ENCODE results near the gene TRAPPC3L. TPM values are rescaled to one million over a fixed set of nuclear protein-coding genes. Genes with fewer than 3 reads are reported as not detected.
"Not testable (repeated sequence)": the region's sequence is repeated elsewhere in the genome, so short reads cannot be mapped to it uniquely, and the experiment has no call there.

Gene TRAPPC3L
- total and polyA plus RNA-seq, 5 donors from 2014 or later = 0.37 TPM; not detected in 4

DNA sequence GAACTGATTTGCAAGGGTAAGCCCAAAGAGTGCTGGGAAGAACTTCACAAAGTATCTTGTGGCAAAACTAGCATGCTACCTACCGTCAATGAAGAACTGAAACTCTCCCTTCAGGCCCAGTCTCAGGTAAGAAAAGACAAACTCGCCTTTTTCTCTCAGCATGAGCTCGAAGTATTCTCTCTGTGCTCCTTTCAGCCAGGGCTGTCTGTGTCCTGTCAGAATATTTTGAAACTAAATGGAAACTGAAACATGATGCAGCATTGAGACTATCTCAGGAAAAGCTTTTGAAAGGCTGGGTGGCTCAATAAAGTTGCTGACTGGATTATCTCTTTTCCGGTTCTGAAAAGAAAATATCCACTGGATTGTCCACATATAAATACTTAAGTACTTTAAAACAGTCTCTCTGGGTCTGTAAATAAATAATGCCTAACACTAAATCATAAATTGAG is 33.3 kb downstream of the TRAPPC3L start:
- Histone ChIP-seq H3K4me3 (ENCODE audit: low read depth, low read length) (no peak overlapping the region), H3K9me3 (ENCODE audit: control insufficient read depth in 2 of 2, low read length in 2 of 2) (no peaks in the 10 kb centered on the region), H3K27me3 (ENCODE audit: control insufficient read depth, insufficient read depth, low read length) (peaks cover 3% of the 10 kb centered on the region), H3K4me1 (ENCODE audit: control insufficient read depth, insufficient read depth, low read length, poor library complexity, severe bottlenecking) (no peaks in the 10 kb centered on the region), H3K27ac (ENCODE audit: insufficient read depth, low read length, poor library complexity, severe bottlenecking) (no peak overlapping the region), H3K36me3 (ENCODE audit: control insufficient read depth, insufficient read depth, low read length) (no peaks in the 10 kb centered on the region)
- ATAC-seq (ENCODE audit: low read depth in 2 of 2) (no peak), DNase-seq (no peak)
- Mint-ChIP-seq H3K36me3 (no peaks in the 10 kb centered on the region), H3K4me1 (no peaks in the 10 kb centered on the region), H3K9me3 (peaks cover 0 to 11% (median 0%) of the 10 kb centered on the region in 7 donors), H3K27me3 (no peaks in the 10 kb centered on the region), H3K4me3 (no peak overlapping the region), H3K27ac (no peak overlapping the region)

GRCh38 chr6:116511424-116512110 is 33.9 kb downstream of the TRAPPC3L start, which contains the start of gene CALHM5:
Gene CALHM5, plus strand, starts transcription at chr6:116511639. Its CDS starts 58 bp downstream, at chr6:116511697.
- H3K27ac ChIP-seq (ENCODE audit: insufficient read depth, low read length, poor library complexity, severe bottlenecking) = no peak within 1 kb of the TSS
- Mint-ChIP-seq H3K36me3 (no peaks in the 10 kb centered on the region), H3K4me3 (no peak within 1 kb of the TSS)

DNA sequence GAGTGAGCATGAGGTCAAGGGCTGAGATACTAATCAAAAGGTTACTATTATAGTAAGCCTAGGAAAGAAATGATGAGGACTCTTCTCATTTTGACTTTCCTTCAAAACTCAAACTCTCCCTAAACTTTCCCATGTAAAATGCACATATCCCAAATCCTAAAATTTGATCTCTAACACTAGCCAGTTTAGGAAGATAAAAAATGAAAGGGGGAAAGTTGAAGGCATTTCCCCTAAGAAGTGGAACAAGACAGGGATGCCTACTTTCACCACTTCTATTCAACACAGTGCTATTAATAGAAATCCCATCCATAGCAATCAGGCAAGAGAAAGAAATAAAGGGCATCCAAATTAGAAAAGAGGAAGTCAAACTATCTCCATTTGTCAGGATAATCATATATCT is 37.0 kb downstream of the TRAPPC3L start:
- H3K4me3 Mint-ChIP-seq = no peak overlapping the region
- Histone ChIP-seq H3K4me3 (ENCODE audit: low read depth, low read length) (no peak overlapping the region), H3K27ac (ENCODE audit: insufficient read depth, low read length, poor library complexity, severe bottlenecking) (no peak overlapping the region), H3K36me3 (ENCODE audit: control insufficient read depth, insufficient read depth, low read length) (no peaks in the 10 kb centered on the region), H3K9me3 (ENCODE audit: control insufficient read depth in 2 of 2, low read length in 2 of 2) (no peaks in the 10 kb centered on the region), H3K27me3 (ENCODE audit: control insufficient read depth, insufficient read depth, low read length) (no peaks in the 10 kb centered on the region), H3K4me1 (ENCODE audit: control insufficient read depth, insufficient read depth, low read length, poor library complexity, severe bottlenecking) (no peaks in the 10 kb centered on the region)
- peaks cover 6% of the 10 kb centered on the region for H3K27me3 Mint-ChIP-seq
- peaks cover 0 to 11% (median 2%) of the 10 kb centered on the region in 7 donors for H3K9me3 Mint-ChIP-seq
- H3K27ac Mint-ChIP-seq = no peak overlapping the region
- DNase-seq (no peak), ATAC-seq (ENCODE audit: low read depth in 2 of 2) (no peak)
- H3K36me3 Mint-ChIP-seq = no peaks in the 10 kb centered on the region
- no peaks in the 10 kb centered on the region for H3K4me1 Mint-ChIP-seq

More at GRCh38 chr6:116511424-116512110, 33.9 kb downstream of the TRAPPC3L start, which contains the start of gene CALHM5:
- Histone ChIP-seq H3K9me3 (ENCODE audit: control insufficient read depth in 2 of 2, low read length in 2 of 2) (no peaks in the 10 kb centered on the region), H3K4me1 (ENCODE audit: control insufficient read depth, insufficient read depth, low read length, poor library complexity, severe bottlenecking) (no peaks in the 10 kb centered on the region), H3K4me3 (ENCODE audit: low read depth, low read length) (no peak within 1 kb of the TSS), H3K27me3 (ENCODE audit: control insufficient read depth, insufficient read depth, low read length) (peaks cover 3% of the 10 kb centered on the region), H3K36me3 (ENCODE audit: control insufficient read depth, insufficient read depth, low read length) (no peaks in the 10 kb centered on the region)
- Mint-ChIP-seq H3K4me1 (no peaks in the 10 kb centered on the region), H3K27me3 (no peaks in the 10 kb centered on the region), H3K9me3 (peaks cover 0 to 11% (median 0%) of the 10 kb centered on the region in 7 donors), H3K27ac (no peak within 1 kb of the TSS)
- DNase-seq (no peak), ATAC-seq (ENCODE audit: low read depth in 2 of 2) (no peak)

GRCh38 chr6:116507324-116507723 is 38.2 kb downstream of the TRAPPC3L start:
- H3K4me1 ChIP-seq (ENCODE audit: control insufficient read depth, insufficient read depth, low read length, poor library complexity, severe bottlenecking) = no peaks in the 10 kb centered on the region
- H3K27me3 Mint-ChIP-seq = peaks cover 7% of the 10 kb centered on the region
- DNase-seq (no peak), ATAC-seq (ENCODE audit: low read depth in 2 of 2) (no peak)
- H3K27ac Mint-ChIP-seq = no peak overlapping the region
- no peak overlapping the region for H3K27ac ChIP-seq (ENCODE audit: insufficient read depth, low read length, poor library complexity, severe bottlenecking)
- H3K36me3 ChIP-seq (ENCODE audit: control insufficient read depth, insufficient read depth, low read length) = no peaks in the 10 kb centered on the region
- H3K36me3 Mint-ChIP-seq = no peaks in the 10 kb centered on the region
- H3K4me1 Mint-ChIP-seq = no peaks in the 10 kb centered on the region
- no peak overlapping the region for H3K4me3 ChIP-seq (ENCODE audit: low read depth, low read length)
- no peaks in the 10 kb centered on the region for H3K27me3 ChIP-seq (ENCODE audit: control insufficient read depth, insufficient read depth, low read length)
- H3K4me3 Mint-ChIP-seq = no peak overlapping the region
- H3K9me3 Mint-ChIP-seq = peaks cover 0 to 13% (median 4%) of the 10 kb centered on the region in 7 donors
- no peaks in the 10 kb centered on the region for H3K9me3 ChIP-seq (ENCODE audit: control insufficient read depth in 2 of 2, low read length in 2 of 2)

GRCh38 chr6:116500969-116501433 is 44.5 kb downstream of the TRAPPC3L start:
- Histone ChIP-seq H3K27ac (ENCODE audit: insufficient read depth, low read length, poor library complexity, severe bottlenecking) (no peak overlapping the region), H3K27me3 (ENCODE audit: control insufficient read depth, insufficient read depth, low read length) (no peaks in the 10 kb centered on the region), H3K4me1 (ENCODE audit: control insufficient read depth, insufficient read depth, low read length, poor library complexity, severe bottlenecking) (no peaks in the 10 kb centered on the region), H3K4me3 (ENCODE audit: low read depth, low read length) (no peak overlapping the region), H3K36me3 (ENCODE audit: control insufficient read depth, insufficient read depth, low read length) (no peaks in the 10 kb centered on the region), H3K9me3 (ENCODE audit: control insufficient read depth in 2 of 2, low read length in 2 of 2) (no peaks in the 10 kb centered on the region)
- Mint-ChIP-seq H3K36me3 (no peaks in the 10 kb centered on the region), H3K27ac (no peak overlapping the region), H3K9me3 (peaks cover 0 to 11% (median 4%) of the 10 kb centered on the region in 7 donors), H3K4me1 (no peaks in the 10 kb centered on the region), H3K27me3 (peaks cover 35% of the 10 kb centered on the region), H3K4me3 (no peak overlapping the region)
- no peak for ATAC-seq (ENCODE audit: low read depth in 2 of 2)
- DNase-seq = peak in 1 of 3 donors; percentile 14

DNA sequence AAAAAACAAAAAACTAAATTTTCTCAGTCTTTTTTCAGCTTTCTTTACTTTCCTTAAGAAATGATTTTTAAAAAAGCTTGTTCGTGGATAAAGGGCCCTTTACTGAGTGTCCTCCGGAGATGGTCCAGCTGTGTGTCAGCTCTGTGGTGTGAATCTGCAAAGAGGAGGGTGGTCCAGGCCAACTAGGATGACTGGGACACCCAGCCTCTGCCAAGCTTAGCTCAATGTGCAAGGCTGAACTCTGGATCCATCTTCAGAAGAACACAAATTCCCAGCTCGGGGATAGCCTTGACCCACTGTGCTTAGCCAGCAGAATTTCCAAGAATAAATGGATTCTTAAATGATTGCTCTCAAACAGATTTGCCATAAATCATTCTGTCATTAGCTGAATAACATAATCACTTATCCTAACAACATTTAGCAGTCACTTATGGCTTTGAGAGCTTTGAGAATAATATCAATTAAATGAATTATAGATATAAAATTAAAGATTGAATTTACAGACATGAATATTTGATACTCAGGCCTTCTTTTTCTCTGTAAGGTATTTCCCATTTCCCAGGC is 48.3 kb downstream of the TRAPPC3L start:
- no peaks in the 10 kb centered on the region for H3K36me3 ChIP-seq (ENCODE audit: control insufficient read depth, insufficient read depth, low read length)
- no peak overlapping the region for H3K4me3 ChIP-seq (ENCODE audit: low read depth, low read length)
- no peaks in the 10 kb centered on the region for H3K4me1 Mint-ChIP-seq
- no peaks in the 10 kb centered on the region for H3K4me1 ChIP-seq (ENCODE audit: control insufficient read depth, insufficient read depth, low read length, poor library complexity, severe bottlenecking)
- peaks cover 0 to 11% (median 6%) of the 10 kb centered on the region in 7 donors for H3K9me3 Mint-ChIP-seq
- no peak overlapping the region for H3K27ac ChIP-seq (ENCODE audit: insufficient read depth, low read length, poor library complexity, severe bottlenecking)
- ATAC-seq (ENCODE audit: low read depth in 2 of 2) = no peak
- no peak for DNase-seq
- H3K27me3 ChIP-seq (ENCODE audit: control insufficient read depth, insufficient read depth, low read length) = no peaks in the 10 kb centered on the region
- peaks cover 34% of the 10 kb centered on the region for H3K27me3 Mint-ChIP-seq
- H3K9me3 ChIP-seq (ENCODE audit: control insufficient read depth in 2 of 2, low read length in 2 of 2) = no peaks in the 10 kb centered on the region
- H3K36me3 Mint-ChIP-seq = no peaks in the 10 kb centered on the region
- H3K4me3 Mint-ChIP-seq = no peak overlapping the region
- H3K27ac Mint-ChIP-seq = no peak overlapping the region

- H3K27me3 Mint-ChIP-seq = peaks cover 22% of the 10 kb centered on the region
- not testable (repeated sequence) for H3K27ac Mint-ChIP-seq; H3K4me1 ChIP-seq (ENCODE audit: control insufficient read depth, insufficient read depth, low read length, poor library complexity, severe bottlenecking); H3K4me1 Mint-ChIP-seq; DNase-seq; ATAC-seq (ENCODE audit: low read depth in 2 of 2); H3K9me3 ChIP-seq (ENCODE audit: control insufficient read depth in 2 of 2, low read length in 2 of 2); H3K27ac ChIP-seq (ENCODE audit: insufficient read depth, low read length, poor library complexity, severe bottlenecking); H3K27me3 ChIP-seq (ENCODE audit: control insufficient read depth, insufficient read depth, low read length); H3K4me3 Mint-ChIP-seq; H3K36me3 ChIP-seq (ENCODE audit: control insufficient read depth, insufficient read depth, low read length); H3K36me3 Mint-ChIP-seq; H3K9me3 Mint-ChIP-seq; H3K4me3 ChIP-seq (ENCODE audit: low read depth, low read length)
These were observed 50.3 kb downstream of the TRAPPC3L start for GRCh38 chr6:116495161-116495560.

Data from CD4-positive, CD25-positive, alpha-beta regulatory T cell (primary cell).